IMR-90 (cell line): ENCODE results near the gene IL18R1. TPM values are rescaled to one million over a fixed set of nuclear protein-coding genes. Genes with fewer than 3 reads are reported as not detected.

Experiments used
- ATAC-seq: fragments of 200-7000 bp; cut with Tn5 transposase; 2 replicates; pipeline ENCODE4 v1.9.1; 2020; ENCODE audit warnings: low read depth, mild to moderate bottlenecking, moderate library complexity
- BruUV-seq: library from RNA; stranded (reverse); fragments of 400-500 nt; replicated peaks from 2 replicates; lab custom pipeline; 2021; lab: Mats Ljungman, UMichigan
- CTCF ChIA-PET: fragments of 300-600 bp; formaldehyde crosslinking; extraction: SDS; loops from one replicate; lab custom pipeline; 2021; ENCODE audit warnings: antibody characterized with exemption; lab: Yijun Ruan, JAX
- POLR2A ChIA-PET: fragments of 300-600 bp; sonication (Branson Sonifier 250); formaldehyde crosslinking; loops from one replicate; lab custom pipeline; 2022; ENCODE audit warnings: antibody characterized with exemption; ENCODE audit not compliant: unreplicated experiment; lab: Charles Lee
- DNase-seq: peaks from one replicate; pipeline ENCODE4 v3.0.0; 2013
- H2AFZ ChIP-seq: replicated peaks from 2 replicates; pipeline ENCODE3; 2013; ENCODE audit warnings: low read length, mild to moderate bottlenecking; ENCODE audit not compliant: poor library complexity
- H2AK5ac ChIP-seq: 2 replicates; pipeline ENCODE4 v1.6.1; 2013; ENCODE audit warnings: low read depth, low read length, inconsistent platforms
- H2AK9ac ChIP-seq: replicated peaks from 2 replicates; pipeline ENCODE3; 2013; ENCODE audit warnings: mild to moderate bottlenecking, low read depth, low read length, moderate library complexity; ENCODE audit not compliant: poor library complexity
- H2BK120ac ChIP-seq: 2 replicates; pipeline ENCODE4 v1.6.1; 2013; ENCODE audit warnings: low read depth, low read length, inconsistent platforms
- H2BK15ac ChIP-seq: 3 replicates; pipeline ENCODE4 v1.6.1; 2013; ENCODE audit warnings: low read depth, low read length, inconsistent platforms
- H2BK20ac ChIP-seq: 2 replicates; pipeline ENCODE4 v1.6.1; 2013; ENCODE audit warnings: low read depth, mild to moderate bottlenecking, inconsistent platforms, low read length, moderate library complexity
- H2BK5ac ChIP-seq: 2 replicates; pipeline ENCODE4 v1.6.1; 2013; ENCODE audit warnings: mild to moderate bottlenecking, low read depth, low read length, inconsistent platforms; ENCODE audit not compliant: poor library complexity, severe bottlenecking
- H3K14ac ChIP-seq: replicated peaks from 2 replicates; pipeline ENCODE4 v1.6.1; 2013; ENCODE audit warnings: low read depth, low read length, inconsistent platforms
- H3K18ac ChIP-seq: 2 replicates; pipeline ENCODE4 v1.6.1; 2013; ENCODE audit warnings: low read depth, low read length, control low read depth
- H3K23ac ChIP-seq: 2 replicates; pipeline ENCODE4 v1.6.1; 2013; ENCODE audit warnings: low read depth, low read length, inconsistent platforms
- H3K27ac ChIP-seq: 2 replicates; pipeline ENCODE4 v1.5.1; 2013; ENCODE audit warnings: mild to moderate bottlenecking, control low read depth, low read length; ENCODE audit not compliant: insufficient read depth
- H3K27me3 ChIP-seq: 2 replicates; pipeline ENCODE4 v1.6.1; 2013; ENCODE audit warnings: low read length; ENCODE audit not compliant: control insufficient read depth, insufficient read depth
- H3K36me3 ChIP-seq: 2 replicates; pipeline ENCODE4 v1.6.1; 2013; ENCODE audit warnings: low read length, mixed read lengths; ENCODE audit not compliant: control insufficient read depth, insufficient read depth
- H3K4ac ChIP-seq: 2 replicates; pipeline ENCODE4 v1.6.1; 2013; ENCODE audit warnings: low read depth, low read length, inconsistent platforms
- H3K4me1 ChIP-seq: 2 replicates; pipeline ENCODE4 v1.6.1; 2013; ENCODE audit warnings: low read length, mixed read lengths; ENCODE audit not compliant: control insufficient read depth, insufficient read depth
- H3K4me2 ChIP-seq: 2 replicates; pipeline ENCODE4 v1.6.1; 2013; ENCODE audit warnings: low read depth, mild to moderate bottlenecking, control low read depth, low read length, moderate library complexity
- H3K4me3 ChIP-seq: 2 replicates; pipeline ENCODE4 v1.5.1; 2013; ENCODE audit warnings: low read depth, mild to moderate bottlenecking, control low read depth, low read length, moderate library complexity; ENCODE audit not compliant: insufficient read depth
- H3K56ac ChIP-seq: 2 replicates; pipeline ENCODE4 v1.6.1; 2013; ENCODE audit warnings: low read length, inconsistent platforms; ENCODE audit not compliant: insufficient read depth; ENCODE audit errors: extremely low read depth
- H3K79me1 ChIP-seq, 2 experiments: 2 replicates each; pipeline ENCODE4 v1.6.1; 2013; ENCODE audit warnings: low read length in 2 of 2, inconsistent platforms in 1 of 2, low read depth in 1 of 2
- H3K9ac ChIP-seq: 2 replicates; pipeline ENCODE4 v1.6.1; 2013; ENCODE audit warnings: low read depth, low read length, control low read depth
- H3K9me1 ChIP-seq: 2 replicates; pipeline ENCODE4 v1.6.1; 2013; ENCODE audit warnings: low read length, inconsistent platforms; ENCODE audit not compliant: insufficient read depth
- H3K9me3 ChIP-seq: 2 replicates; pipeline ENCODE4 v1.6.1; 2013; ENCODE audit warnings: low read length; ENCODE audit not compliant: control insufficient read depth, insufficient read depth
- H4K20me1 ChIP-seq: 2 replicates; pipeline ENCODE4 v1.6.1; 2013; ENCODE audit warnings: low read length, inconsistent platforms; ENCODE audit not compliant: insufficient read depth
- H4K5ac ChIP-seq: 2 replicates; pipeline ENCODE4 v1.6.1; 2013; ENCODE audit warnings: mild to moderate bottlenecking, low read depth, low read length, control low read depth
- H4K8ac ChIP-seq, 2 experiments: 2 replicates each; pipeline ENCODE4 v1.6.1; 2013; ENCODE audit warnings: low read depth in 2 of 2, low read length in 2 of 2, control low read depth in 1 of 2, inconsistent platforms in 1 of 2
- H4K91ac ChIP-seq: 2 replicates; pipeline ENCODE4 v1.6.1; 2013; ENCODE audit warnings: low read depth, low read length, inconsistent platforms; ENCODE audit not compliant: insufficient read depth
- BHLHE40 ChIP-seq: fragments of 150-350 bp; IDR thresholded peaks from 2 replicates; pipeline ENCODE4 v1.6.1; 2016; ENCODE audit warnings: mild to moderate bottlenecking, low read depth, low read length
- CEBPB ChIP-seq: IDR thresholded peaks from 2 replicates; pipeline ENCODE4 v1.6.1; 2012; ENCODE audit warnings: low read depth, low read length, improper control_type of control experiment
- CHD1 ChIP-seq: IDR thresholded peaks from 2 replicates; pipeline ENCODE4 v1.6.1; 2012; ENCODE audit warnings: low read depth, low read length, improper control_type of control experiment
- FOS ChIP-seq: fragments of 150-350 bp; IDR thresholded peaks from 2 replicates; pipeline ENCODE4 v1.6.1; 2016; ENCODE audit warnings: low read depth, low read length
- MAFK ChIP-seq: IDR thresholded peaks from 2 replicates; pipeline ENCODE4 v1.6.1; 2012; ENCODE audit warnings: low read depth, low read length, improper control_type of control experiment
- MAZ ChIP-seq: IDR thresholded peaks from 2 replicates; pipeline ENCODE4 v1.6.1; 2012; ENCODE audit warnings: low read depth, mild to moderate bottlenecking, low read length, improper control_type of control experiment, moderate library complexity, borderline replicate concordance
- MXI1 ChIP-seq: IDR thresholded peaks from 2 replicates; pipeline ENCODE4 v1.6.1; 2012; ENCODE audit warnings: low read depth, mild to moderate bottlenecking, low read length, moderate library complexity, borderline replicate concordance
- POLR2A ChIP-seq: IDR thresholded peaks from 2 replicates; pipeline ENCODE4 v1.6.1; 2012; ENCODE audit warnings: mild to moderate bottlenecking, low read depth, low read length
- RAD21 ChIP-seq: IDR thresholded peaks from 2 replicates; pipeline ENCODE4 v1.6.1; 2012; ENCODE audit warnings: low read length, improper control_type of control experiment
- RCOR1 ChIP-seq: IDR thresholded peaks from 2 replicates; pipeline ENCODE4 v1.6.1; 2012; ENCODE audit warnings: mild to moderate bottlenecking, low read length, improper control_type of control experiment; ENCODE audit not compliant: insufficient replicate concordance
- RFX5 ChIP-seq: IDR thresholded peaks from 2 replicates; pipeline ENCODE4 v1.8.0; 2012; ENCODE audit warnings: low read depth, mild to moderate bottlenecking, low read length, moderate library complexity
- SMC3 ChIP-seq: fragments of 150-350 bp; IDR thresholded peaks from 2 replicates; pipeline ENCODE4 v1.6.1; 2016; ENCODE audit warnings: low read depth, mild to moderate bottlenecking, antibody characterized with exemption, low read length, moderate library complexity
- WGBS, 2 experiments: methylation state at CpG; one replicate each; pipeline versions ENCODE4 v1.1.5 to v1.1.7; 2013; ENCODE audit warnings: missing lambda C conversion rate in 2 of 2; ENCODE audit not compliant: insufficient read length in 1 of 2; ENCODE audit errors: extremely low coverage in 2 of 2; 5-methylcytosine and 5-hydroxymethylcytosine counted together
- dilution Hi-C: fragments of 300-500 bp; cut with HindIII; formaldehyde crosslinking; loops from one replicate; pipeline ENCODE4 v1.14.3; 2018; ENCODE audit warnings: low sequenced_read_pairs; ENCODE audit not compliant: unreplicated experiment
- in situ Hi-C: fragments of 300-500 bp; cut with MboI; formaldehyde crosslinking; loops from 3 replicates; pipeline ENCODE4 v1.14.3; 2019; ENCODE audit warnings: low sequenced_read_pairs, inconsistent platforms, mixed read lengths
- intact Hi-C: fragments of 100-400 bp; cut with micrococcal nuclease; formaldehyde crosslinking; loops from 2 replicates; pipeline ENCODE4 v1.10.0; 2022
- polyA plus RNA-seq, 3 experiments: library from polyadenylated mRNA; depleted of rRNA; stranded (reverse); fragments of >200 nt; gene quantifications; 2 replicates each; pipeline ENCODE4 v1.2.3, GENCODE V29; 2012; ENCODE audit warnings: low replicate concordance in 1 of 3
- total RNA-seq: library from RNA; depleted of rRNA; stranded (reverse); fragments of >200 nt; gene quantifications from 2 replicates; pipeline ENCODE4 v1.2.3, GENCODE V29; 2012
- TF ChIP-seq, protein P1 (sequence below): fragments of 150-350 bp; IDR thresholded peaks from 2 replicates; pipeline ENCODE4 v1.6.1; 2016; ENCODE audit warnings: low read depth, mild to moderate bottlenecking, low read length, moderate library complexity, borderline replicate concordance
- TF ChIP-seq, protein P2 (sequence below): conservative IDR thresholded peaks from 2 replicates; pipeline ENCODE4 v1.5.1; 2012; ENCODE audit warnings: mild to moderate bottlenecking, low read depth, low read length, improper control_type of control experiment
- TF ChIP-seq, protein P3 (sequence below): fragments of 150-350 bp; IDR thresholded peaks from 2 replicates; pipeline ENCODE4 v1.6.1; 2017; ENCODE audit warnings: mild to moderate bottlenecking, antibody characterized with exemption, low read length, low read depth

The IL18R1 gene
- total and polyA plus RNA-seq, 2 of the 4 experiments (the other 2 are of a cell fraction) = 0.18 to 0.24 TPM

DNA sequence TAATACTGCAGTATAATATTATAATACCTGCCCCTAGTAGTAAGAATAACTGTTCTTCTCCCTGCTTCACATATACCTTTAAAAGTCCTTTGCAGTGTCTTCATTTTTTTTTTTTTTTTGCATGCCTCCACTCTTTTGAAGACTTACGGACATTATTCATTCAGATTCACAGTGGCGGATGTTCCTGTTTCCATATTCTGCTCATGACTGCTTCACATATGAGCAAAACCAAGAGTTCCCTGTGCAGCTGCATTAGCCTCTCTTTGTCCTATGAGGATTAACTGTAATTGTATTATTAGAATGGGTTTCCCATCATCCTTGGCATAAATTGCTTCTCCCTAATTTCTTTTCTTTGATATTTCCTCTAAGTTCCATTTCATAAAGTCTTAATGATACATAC lies 80.1 kb downstream of the IL18R1 start:
- Histone ChIP-seq H3K79me1 (no peaks in the 10 kb centered on the region), H2AK9ac (no peak overlapping the region), H2AK5ac (no peak overlapping the region), H4K20me1 (no peaks in the 10 kb centered on the region), H2BK5ac (no peak overlapping the region), H2BK20ac (no peak overlapping the region), H3K18ac (no peak overlapping the region), H3K9ac (no peak overlapping the region), H3K9me3 (no peaks in the 10 kb centered on the region), H3K56ac (no peak overlapping the region), H3K4ac (no peak overlapping the region), H3K4me3 (no peak overlapping the region), H3K36me3 (no peaks in the 10 kb centered on the region), H4K5ac (no peak overlapping the region), H3K4me1 (0 out of 2 replicates have a peak, but pooled peaks cover 2% of the 10 kb centered on the region), H3K27me3 (peaks cover 6% of the 10 kb centered on the region), H3K9me1 (no peaks in the 10 kb centered on the region), H2AFZ (no peak overlapping the region), H3K14ac (no peak overlapping the region), H4K8ac (no peak overlapping the region), H2BK15ac (no peak overlapping the region), H3K23ac (no peak overlapping the region), H3K4me2 (no peak overlapping the region), H2BK120ac (no peak overlapping the region), H3K27ac (no peak overlapping the region), H4K91ac (no peak overlapping the region)
- no peak for TF ChIP-seq CEBPB
- TF ChIP-seq, protein P1, sequence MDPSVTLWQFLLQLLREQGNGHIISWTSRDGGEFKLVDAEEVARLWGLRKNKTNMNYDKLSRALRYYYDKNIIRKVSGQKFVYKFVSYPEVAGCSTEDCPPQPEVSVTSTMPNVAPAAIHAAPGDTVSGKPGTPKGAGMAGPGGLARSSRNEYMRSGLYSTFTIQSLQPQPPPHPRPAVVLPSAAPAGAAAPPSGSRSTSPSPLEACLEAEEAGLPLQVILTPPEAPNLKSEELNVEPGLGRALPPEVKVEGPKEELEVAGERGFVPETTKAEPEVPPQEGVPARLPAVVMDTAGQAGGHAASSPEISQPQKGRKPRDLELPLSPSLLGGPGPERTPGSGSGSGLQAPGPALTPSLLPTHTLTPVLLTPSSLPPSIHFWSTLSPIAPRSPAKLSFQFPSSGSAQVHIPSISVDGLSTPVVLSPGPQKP = no peak
- no peak for TF ChIP-seq MXI1
- no peak for TF ChIP-seq RFX5
- no peak for TF ChIP-seq BHLHE40
- TF ChIP-seq CHD1 = no peak
- no peak for TF ChIP-seq MAZ
- TF ChIP-seq POLR2A = no peak
- no peak for TF ChIP-seq MAFK
- TF ChIP-seq, protein P2, sequence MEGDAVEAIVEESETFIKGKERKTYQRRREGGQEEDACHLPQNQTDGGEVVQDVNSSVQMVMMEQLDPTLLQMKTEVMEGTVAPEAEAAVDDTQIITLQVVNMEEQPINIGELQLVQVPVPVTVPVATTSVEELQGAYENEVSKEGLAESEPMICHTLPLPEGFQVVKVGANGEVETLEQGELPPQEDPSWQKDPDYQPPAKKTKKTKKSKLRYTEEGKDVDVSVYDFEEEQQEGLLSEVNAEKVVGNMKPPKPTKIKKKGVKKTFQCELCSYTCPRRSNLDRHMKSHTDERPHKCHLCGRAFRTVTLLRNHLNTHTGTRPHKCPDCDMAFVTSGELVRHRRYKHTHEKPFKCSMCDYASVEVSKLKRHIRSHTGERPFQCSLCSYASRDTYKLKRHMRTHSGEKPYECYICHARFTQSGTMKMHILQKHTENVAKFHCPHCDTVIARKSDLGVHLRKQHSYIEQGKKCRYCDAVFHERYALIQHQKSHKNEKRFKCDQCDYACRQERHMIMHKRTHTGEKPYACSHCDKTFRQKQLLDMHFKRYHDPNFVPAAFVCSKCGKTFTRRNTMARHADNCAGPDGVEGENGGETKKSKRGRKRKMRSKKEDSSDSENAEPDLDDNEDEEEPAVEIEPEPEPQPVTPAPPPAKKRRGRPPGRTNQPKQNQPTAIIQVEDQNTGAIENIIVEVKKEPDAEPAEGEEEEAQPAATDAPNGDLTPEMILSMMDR = no peak
- no peak for TF ChIP-seq RAD21
- no peak for TF ChIP-seq RCOR1
- no peak for TF ChIP-seq SMC3
- TF ChIP-seq, protein P3, sequence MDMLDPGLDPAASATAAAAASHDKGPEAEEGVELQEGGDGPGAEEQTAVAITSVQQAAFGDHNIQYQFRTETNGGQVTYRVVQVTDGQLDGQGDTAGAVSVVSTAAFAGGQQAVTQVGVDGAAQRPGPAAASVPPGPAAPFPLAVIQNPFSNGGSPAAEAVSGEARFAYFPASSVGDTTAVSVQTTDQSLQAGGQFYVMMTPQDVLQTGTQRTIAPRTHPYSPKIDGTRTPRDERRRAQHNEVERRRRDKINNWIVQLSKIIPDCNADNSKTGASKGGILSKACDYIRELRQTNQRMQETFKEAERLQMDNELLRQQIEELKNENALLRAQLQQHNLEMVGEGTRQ = no peak
- TF ChIP-seq FOS = no peak
- ATAC-seq (no peak), DNase-seq (no peak)
- BruUV-seq = no TSS peak
- WGBS, 2 experiments = no CpG with 5 or more reads among the region's 2 CpGs
- dilution Hi-C loops = no loop called here
- ChIA-PET POLR2A (no interaction called here), CTCF (interaction anchor here (1.1 kb wide), 1 partner anchor 182 kb away, joined by 3 read pairs; no protein-coding TSS in a partner anchor)
- in situ Hi-C loops = no loop called here
- intact Hi-C loops = no loop called here
